H9 (cell line): ENCODE measurements around the gene HCFC2. TPM values are rescaled to one million over a fixed set of nuclear protein-coding genes. Genes with fewer than 3 reads are reported as not detected.

Experiments used
- DNase-seq: peaks from one replicate; pipeline ENCODE4 v3.0.0-alpha.2; 2017
- H2AFZ ChIP-seq: one replicate; pipeline ENCODE4 v1.6.1; 2013; ENCODE audit warnings: mild to moderate bottlenecking, low read length, control low read depth, moderate library complexity
- H2AK5ac ChIP-seq: 2 replicates; pipeline ENCODE4 v1.6.1; 2013; ENCODE audit warnings: low read length, control low read depth, mixed read lengths; ENCODE audit not compliant: insufficient read length
- H2BK120ac ChIP-seq: one replicate; pipeline ENCODE4 v1.6.1; 2013; ENCODE audit warnings: low read depth, mild to moderate bottlenecking, low read length, control low read depth, inconsistent platforms; ENCODE audit not compliant: poor library complexity, severe bottlenecking
- H2BK12ac ChIP-seq: 2 replicates; pipeline ENCODE4 v1.6.1; 2013; ENCODE audit warnings: low read length, control low read depth, mixed read lengths, low read depth; ENCODE audit not compliant: insufficient read length
- H2BK15ac ChIP-seq: 2 replicates; pipeline ENCODE4 v1.6.1; 2013; ENCODE audit warnings: low read depth, low read length, control low read depth
- H2BK20ac ChIP-seq: one replicate; pipeline ENCODE4 v1.6.1; 2013; ENCODE audit warnings: low read depth, mild to moderate bottlenecking, low read length, control low read depth, inconsistent platforms; ENCODE audit not compliant: poor library complexity, severe bottlenecking
- H2BK5ac ChIP-seq: 2 replicates; pipeline ENCODE4 v1.6.1; 2013; ENCODE audit warnings: low read length, control low read depth, mixed read lengths; ENCODE audit not compliant: insufficient read length
- H3K14ac ChIP-seq: 2 replicates; pipeline ENCODE4 v1.6.1; 2013; ENCODE audit warnings: low read length, control low read depth; ENCODE audit not compliant: insufficient read depth
- H3K18ac ChIP-seq: 2 replicates; pipeline ENCODE4 v1.6.1; 2013; ENCODE audit warnings: low read depth, mild to moderate bottlenecking, mixed read lengths, low read length, control low read depth; ENCODE audit not compliant: insufficient read length
- H3K23ac ChIP-seq: 2 replicates; pipeline ENCODE4 v1.6.1; 2013; ENCODE audit warnings: low read length, control low read depth, mixed read lengths, low read depth; ENCODE audit not compliant: insufficient read length
- H3K23me2 ChIP-seq: 2 replicates; pipeline ENCODE4 v1.6.1; 2013; ENCODE audit warnings: low read depth, mild to moderate bottlenecking, mixed read lengths, low read length, control low read depth; ENCODE audit not compliant: insufficient read length, poor library complexity, severe bottlenecking
- H3K27ac ChIP-seq: 2 replicates; pipeline ENCODE4 v1.5.1; 2013; ENCODE audit warnings: low read length, control low read depth, mixed read lengths, low read depth; ENCODE audit not compliant: insufficient read length
- H3K27me3 ChIP-seq: 2 replicates; pipeline ENCODE4 v1.6.1; 2013; ENCODE audit warnings: low read length, control low read depth, inconsistent platforms; ENCODE audit not compliant: insufficient read depth
- H3K4ac ChIP-seq: 2 replicates; pipeline ENCODE4 v1.6.1; 2013; ENCODE audit warnings: low read depth, mild to moderate bottlenecking, control low read depth, inconsistent platforms, low read length, moderate library complexity
- H3K4me1 ChIP-seq: 2 replicates; pipeline ENCODE4 v1.6.1; 2013; ENCODE audit warnings: low read length, control low read depth, inconsistent platforms; ENCODE audit not compliant: insufficient read depth
- H3K4me2 ChIP-seq: 2 replicates; pipeline ENCODE4 v1.6.1; 2013; ENCODE audit warnings: low read length, control low read depth, mixed read lengths; ENCODE audit not compliant: insufficient read length, insufficient read depth
- H3K56ac ChIP-seq: 2 replicates; pipeline ENCODE4 v1.6.1; 2013; ENCODE audit warnings: low read depth, mild to moderate bottlenecking, mixed read lengths, low read length, control low read depth; ENCODE audit not compliant: insufficient read length
- H3K79me1 ChIP-seq: 2 replicates; pipeline ENCODE4 v1.6.1; 2013; ENCODE audit warnings: low read depth, mild to moderate bottlenecking, moderate library complexity, low read length, control low read depth, inconsistent platforms; ENCODE audit not compliant: insufficient read depth, poor library complexity, severe bottlenecking
- H3K79me2 ChIP-seq: 2 replicates; pipeline ENCODE4 v1.6.1; 2013; ENCODE audit warnings: low read length, control low read depth, inconsistent platforms; ENCODE audit not compliant: insufficient read depth
- H3K9ac ChIP-seq: 2 replicates; pipeline ENCODE4 v1.6.1; 2013; ENCODE audit warnings: low read length, control low read depth, mixed read lengths; ENCODE audit not compliant: insufficient read length; ENCODE audit errors: extremely low read depth
- H3K9me3 ChIP-seq: one replicate; pipeline ENCODE4 v1.6.1; 2013; ENCODE audit warnings: low read depth, low read length, inconsistent platforms; ENCODE audit not compliant: control insufficient read depth
- H3T11ph ChIP-seq: one replicate; pipeline ENCODE4 v1.6.1; 2013; ENCODE audit warnings: mild to moderate bottlenecking, low read length, control low read depth, inconsistent platforms
- H4K20me1 ChIP-seq: one replicate; pipeline ENCODE4 v1.6.1; 2013; ENCODE audit not compliant: control insufficient read depth, insufficient read length, insufficient read depth
- H4K5ac ChIP-seq: 2 replicates; pipeline ENCODE4 v1.6.1; 2013; ENCODE audit warnings: low read depth, mild to moderate bottlenecking, mixed read lengths, low read length, control low read depth; ENCODE audit not compliant: insufficient read length
- H4K8ac ChIP-seq: replicated peaks from 2 replicates; pipeline ENCODE4 v1.6.1; 2013; ENCODE audit warnings: low read length, control low read depth, mixed read lengths, low read depth; ENCODE audit not compliant: insufficient read length
- H4K91ac ChIP-seq: 2 replicates; pipeline ENCODE4 v1.6.1; 2013; ENCODE audit warnings: low read depth, mild to moderate bottlenecking, moderate library complexity, mixed read lengths, low read length, control low read depth; ENCODE audit not compliant: insufficient read length
- H3K27ac Mint-ChIP-seq, 3 experiments: 2 replicates in 2 of 3; 3 replicates in 1 of 3; pipeline ENCODE4 v1.8.0; 2020 to 2021; ENCODE audit warnings: mixed read lengths in 3 of 3, mild to moderate bottlenecking in 1 of 3, moderate library complexity in 1 of 3
- H3K27me3 Mint-ChIP-seq: 2 replicates; pipeline ENCODE4 v1.8.0; 2021; ENCODE audit warnings: low read depth, mild to moderate bottlenecking, moderate library complexity, mixed read lengths
- H3K36me3 Mint-ChIP-seq, 3 experiments: 2 replicates in 2 of 3; 3 replicates in 1 of 3; pipeline ENCODE4 v1.8.0; 2020 to 2021; ENCODE audit warnings: low read depth in 3 of 3, mixed read lengths in 3 of 3; ENCODE audit not compliant: insufficient read depth in 1 of 3
- H3K4me1 Mint-ChIP-seq, 2 experiments: 2 replicates each; pipeline ENCODE4 v1.8.0; 2020; ENCODE audit warnings: mixed read lengths in 2 of 2
- H3K4me3 Mint-ChIP-seq, 2 experiments: 2 replicates in 1 of 2; 3 replicates in 1 of 2; pipeline ENCODE4 v1.8.0; 2020 to 2021; ENCODE audit warnings: mild to moderate bottlenecking in 2 of 2, mixed read lengths in 2 of 2, moderate library complexity in 1 of 2
- H3K9me3 Mint-ChIP-seq, 2 experiments: 2 replicates in 1 of 2; 3 replicates in 1 of 2; pipeline ENCODE4 v1.8.0; 2020; ENCODE audit warnings: mild to moderate bottlenecking in 2 of 2, mixed read lengths in 2 of 2, moderate library complexity in 1 of 2
- CTCF ChIP-seq: fragments of 200-600 bp; sonication (generic); conservative IDR thresholded peaks from 3 replicates; pipeline ENCODE4 v1.8.0; 2021; ENCODE audit warnings: antibody characterized with exemption, mild to moderate bottlenecking
- WGBS: extraction: QIAGEN DNeasy Blood & Tissue Kit; methylation state at CpG from one replicate; pipeline ENCODE4 v1.1.7; 2013; ENCODE audit warnings: missing lambda C conversion rate, low lambda C conversion rate, mixed read lengths; ENCODE audit not compliant: insufficient read length; ENCODE audit errors: extremely low coverage; 5-methylcytosine and 5-hydroxymethylcytosine counted together
- total RNA-seq: library from RNA; stranded (reverse); gene quantifications from 2 replicates; pipeline ENCODE4 v1.2.1, GENCODE V29; 2021

Gene HCFC2
- total RNA-seq, 1 experiment from 2014 or later, result 1.9 TPM

- H3K4me3 Mint-ChIP-seq, result no peak overlapping the region; a peak in 1 of 5 replicates
- no CpG with 5 or more reads among the region's 5 CpGs for WGBS
These were observed 16.2 kb upstream of the HCFC2 start for GRCh38 chr12:104048162-104048561.

More at GRCh38 chr12:104048162-104048561, 16.2 kb upstream of the HCFC2 start:
- Histone ChIP-seq H3K56ac (no peak overlapping the region), H3K4me1 (no peaks in the 10 kb centered on the region), H2AK5ac (no peak overlapping the region), H2AFZ (no peak overlapping the region), H4K8ac (no peak overlapping the region), H2BK120ac (no peak overlapping the region), H3T11ph (no peak overlapping the region), H4K20me1 (no peaks in the 10 kb centered on the region), H2BK5ac (no peak overlapping the region), H3K27ac (no peak overlapping the region), H3K9me3 (no peaks in the 10 kb centered on the region), H3K23me2 (peaks cover 8% of the 10 kb centered on the region), H3K27me3 (0 out of 2 replicates have a peak, but pooled peaks cover 3% of the 10 kb centered on the region), H3K4me2 (no peak overlapping the region), H2BK12ac (no peak overlapping the region), H3K23ac (no peak overlapping the region), H3K79me1 (no peaks in the 10 kb centered on the region), H2BK20ac (no peak overlapping the region), H2BK15ac (no peak overlapping the region), H3K4ac (no peak overlapping the region), H4K91ac (no peak overlapping the region), H3K14ac (no peak overlapping the region), H4K5ac (no peak overlapping the region), H3K79me2 (no peaks in the 10 kb centered on the region), H3K18ac (no peak overlapping the region), H3K9ac (no peak overlapping the region)
- H3K4me1 Mint-ChIP-seq, result peaks cover 13 to 17% of the 10 kb centered on the region in 2 experiments
- H3K36me3 Mint-ChIP-seq, result no peaks in the 10 kb centered on the region
- H3K27ac Mint-ChIP-seq, result no peak overlapping the region
- H3K27me3 Mint-ChIP-seq, result peaks cover 33% of the 10 kb centered on the region
- TF ChIP-seq CTCF, result no peak
- no peaks in the 10 kb centered on the region for H3K9me3 Mint-ChIP-seq
- DNase-seq, result no peak
